HCT116 (cell line): ENCODE measurements around the gene MAPK10. TPM values are rescaled to one million over a fixed set of nuclear protein-coding genes. Genes with fewer than 3 reads are reported as not detected.

Source experiments
- ATAC-seq: fragments of 200-7000 bp; cut with Tn5 transposase; 2 replicates; pipeline ENCODE4 v1.9.1; 2020; ENCODE audit warnings: mild to moderate bottlenecking, moderate library complexity
- BruUV-seq: library from RNA; stranded (reverse); fragments of 400-500 nt; replicated peaks from 2 replicates; lab custom pipeline; 2021; lab: Mats Ljungman, UMichigan
- CTCF ChIA-PET: fragments of 300-600 bp; sonication (Branson Sonifier 250); formaldehyde crosslinking; loops from one replicate; lab custom pipeline; 2021; ENCODE audit warnings: antibody characterized with exemption; lab: Charles Lee
- POLR2A ChIA-PET: fragments of 300-600, 350-600 bp; sonication (Branson Sonifier 250); formaldehyde crosslinking; loops from one replicate; lab custom pipeline; 2021; ENCODE audit warnings: antibody characterized with exemption; lab: Charles Lee
- RAD21 ChIA-PET, 2 experiments: fragments of 300-600 bp; sonication (Branson Sonifier 250); formaldehyde crosslinking; loops; one replicate each; lab custom pipeline; 2023; ENCODE audit warnings: low total read pairs in 2 of 2; ENCODE audit not compliant: uncharacterized antibody in 2 of 2, unreplicated experiment in 2 of 2, low non-redundant PET in 1 of 2; lab: Charles Lee
- DNase-seq: peaks from one replicate; pipeline ENCODE4 v3.0.0-alpha.2; 2010; ENCODE audit warnings: low read depth, low spot score
- H2AFZ ChIP-seq: fragments of 200-600 bp; shearing (Covaris generic), sonication (generic); 2 replicates; pipeline ENCODE4 v1.6.1; 2017; ENCODE audit warnings: low read depth, mixed run types, mixed read lengths, antibody characterized with exemption, low read length; ENCODE audit not compliant: poor library complexity, severe bottlenecking
- H3K27ac ChIP-seq: 2 replicates; pipeline ENCODE4 v1.5.1; 2012; ENCODE audit warnings: low read depth, low read length
- H3K27me3 ChIP-seq: fragments of 200-600 bp; sonication (generic); 2 replicates; pipeline ENCODE4 v1.6.1; 2016; ENCODE audit warnings: mixed run types, low read length, mixed read lengths; ENCODE audit not compliant: insufficient read depth
- H3K36me3 ChIP-seq, 2 experiments: fragments of 200-500 bp in 1 of 2; fragments of 200-600 bp in 1 of 2; sonication (Bioruptor generic) in 1 of 2; sonication (generic) in 1 of 2; 2 replicates each; pipeline versions ENCODE4 v1.5.1 to v1.6.1; 2014 to 2016; ENCODE audit warnings: low read length in 2 of 2, inconsistent platforms in 1 of 2, mixed read lengths in 1 of 2, mixed run types in 1 of 2; ENCODE audit not compliant: insufficient read depth in 2 of 2, control insufficient read depth in 1 of 2
- H3K4me1 ChIP-seq, 2 experiments: fragments of 200-600 bp in 1 of 2; sonication (generic) in 1 of 2; 2 replicates each; pipeline versions ENCODE4 v1.5.1 to v1.6.1; 2012 to 2017; ENCODE audit warnings: low read length in 2 of 2, inconsistent platforms in 1 of 2, mild to moderate bottlenecking in 1 of 2, mixed read lengths in 1 of 2, mixed run types in 1 of 2, moderate library complexity in 1 of 2; ENCODE audit not compliant: insufficient read depth in 2 of 2, control insufficient read depth in 1 of 2
- H3K4me2 ChIP-seq: fragments of 200-600 bp; sonication (generic); 2 replicates; pipeline ENCODE4 v1.6.1; 2017; ENCODE audit warnings: mixed run types, low read length, mixed read lengths
- H3K4me3 ChIP-seq, 2 experiments: fragments of 200-600 bp in 1 of 2; sonication (generic) in 1 of 2; replicated peaks in 1 of 2; 2 replicates each; pipeline ENCODE4 v1.5.1; 2011 to 2016; ENCODE audit warnings: low read length in 2 of 2, control low read depth in 1 of 2, low read depth in 1 of 2, mild to moderate bottlenecking in 1 of 2, mixed read lengths in 1 of 2, mixed run types in 1 of 2
- H3K79me2 ChIP-seq: fragments of 200-600 bp; sonication (generic); 2 replicates; pipeline ENCODE4 v1.6.1; 2017; ENCODE audit warnings: mild to moderate bottlenecking, mixed run types, low read length, moderate library complexity, mixed read lengths; ENCODE audit not compliant: insufficient read depth
- H3K9ac ChIP-seq: fragments of 200-600 bp; sonication (generic); 2 replicates; pipeline ENCODE4 v1.6.1; 2016; ENCODE audit warnings: low read length, mixed read lengths
- H3K9me2 ChIP-seq: fragments of 200-600 bp; sonication (generic), shearing (Covaris generic); 2 replicates; pipeline ENCODE4 v1.6.1; 2017; ENCODE audit warnings: mixed run types, mild to moderate bottlenecking, moderate library complexity; ENCODE audit not compliant: insufficient read depth
- H3K9me3 ChIP-seq, 2 experiments: fragments of 200-500 bp in 1 of 2; fragments of 200-600 bp in 1 of 2; sonication (Bioruptor generic) in 1 of 2; sonication (generic) in 1 of 2; 2 replicates each; pipeline ENCODE4 v1.6.1; 2014 to 2017; ENCODE audit warnings: low read length in 2 of 2, mixed read lengths in 2 of 2, inconsistent platforms in 1 of 2, low read depth in 1 of 2, mild to moderate bottlenecking in 1 of 2, mixed run types in 1 of 2, moderate library complexity in 1 of 2; ENCODE audit not compliant: control insufficient read depth in 1 of 2, insufficient read depth in 1 of 2
- H4K20me1 ChIP-seq: fragments of 200-600 bp; sonication (generic), shearing (Covaris generic); 2 replicates; pipeline ENCODE4 v1.6.1; 2017; ENCODE audit warnings: mixed run types, mild to moderate bottlenecking, moderate library complexity; ENCODE audit not compliant: insufficient read depth
- CTCF ChIP-seq, 3 experiments: fragments of 200-600 bp in 1 of 3; sonication (generic) in 1 of 3; IDR thresholded peaks in 2 of 3; conservative IDR thresholded peaks in 1 of 3; 2 replicates each; pipeline ENCODE4 v1.5.1; 2012 to 2017; ENCODE audit warnings: low read depth in 2 of 3, low read length in 2 of 3, antibody characterized with exemption in 1 of 3, borderline replicate concordance in 1 of 3, control low read depth in 1 of 3, mild to moderate bottlenecking in 1 of 3, mixed read lengths in 1 of 3, mixed run types in 1 of 3, moderate library complexity in 1 of 3; ENCODE audit not compliant: insufficient read depth in 1 of 3
- intact Hi-C: fragments of 100-400 bp; cut with micrococcal nuclease; formaldehyde crosslinking; loops from 2 replicates; pipeline ENCODE4 v1.10.0; 2022
- total RNA-seq: library from RNA; stranded (reverse); gene quantifications from one replicate; pipeline ENCODE4 v1.2.1, GENCODE V29; 2021; ENCODE audit not compliant: unreplicated experiment
- TF ChIP-seq, protein P1 (sequence below): IDR thresholded peaks from 2 replicates; pipeline ENCODE4 v1.6.1; 2012; ENCODE audit warnings: low read depth
- TF ChIP-seq, protein P2 (sequence below): IDR thresholded peaks from 2 replicates; pipeline ENCODE4 v1.6.1; 2012

MAPK10 gene
- total RNA-seq, 1 experiment from 2014 or later, result 0.52 TPM

DNA sequence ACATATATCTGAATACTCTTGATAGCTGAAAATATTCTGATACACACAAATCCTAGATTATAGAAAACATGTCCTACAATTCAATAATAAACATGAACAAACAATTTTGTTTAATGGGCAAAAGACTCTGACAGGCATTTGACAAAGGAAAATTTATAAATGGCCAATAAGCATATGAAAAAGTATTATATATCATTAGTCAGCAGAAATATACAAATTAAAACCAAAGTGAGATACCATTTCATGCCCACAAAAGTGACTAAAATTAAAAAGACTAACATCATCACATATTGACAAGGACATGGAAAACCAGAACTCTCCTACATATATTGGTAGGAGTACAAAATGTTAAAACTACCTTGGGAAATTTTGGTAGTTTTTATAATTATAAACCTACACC, 2.7 kb upstream of the MAPK10 start:
- TF ChIP-seq CTCF (IDR thresholded peaks at IDR 0.05 in 2 of 3, conservative IDR thresholded peaks at IDR 0.05 in 1 of 3; ENCODE audit: borderline replicate concordance in 1 of 3, insufficient read depth in 1 of 3, low read depth in 2 of 3, low read length in 2 of 3), result no peak
- TF ChIP-seq, protein P1, sequence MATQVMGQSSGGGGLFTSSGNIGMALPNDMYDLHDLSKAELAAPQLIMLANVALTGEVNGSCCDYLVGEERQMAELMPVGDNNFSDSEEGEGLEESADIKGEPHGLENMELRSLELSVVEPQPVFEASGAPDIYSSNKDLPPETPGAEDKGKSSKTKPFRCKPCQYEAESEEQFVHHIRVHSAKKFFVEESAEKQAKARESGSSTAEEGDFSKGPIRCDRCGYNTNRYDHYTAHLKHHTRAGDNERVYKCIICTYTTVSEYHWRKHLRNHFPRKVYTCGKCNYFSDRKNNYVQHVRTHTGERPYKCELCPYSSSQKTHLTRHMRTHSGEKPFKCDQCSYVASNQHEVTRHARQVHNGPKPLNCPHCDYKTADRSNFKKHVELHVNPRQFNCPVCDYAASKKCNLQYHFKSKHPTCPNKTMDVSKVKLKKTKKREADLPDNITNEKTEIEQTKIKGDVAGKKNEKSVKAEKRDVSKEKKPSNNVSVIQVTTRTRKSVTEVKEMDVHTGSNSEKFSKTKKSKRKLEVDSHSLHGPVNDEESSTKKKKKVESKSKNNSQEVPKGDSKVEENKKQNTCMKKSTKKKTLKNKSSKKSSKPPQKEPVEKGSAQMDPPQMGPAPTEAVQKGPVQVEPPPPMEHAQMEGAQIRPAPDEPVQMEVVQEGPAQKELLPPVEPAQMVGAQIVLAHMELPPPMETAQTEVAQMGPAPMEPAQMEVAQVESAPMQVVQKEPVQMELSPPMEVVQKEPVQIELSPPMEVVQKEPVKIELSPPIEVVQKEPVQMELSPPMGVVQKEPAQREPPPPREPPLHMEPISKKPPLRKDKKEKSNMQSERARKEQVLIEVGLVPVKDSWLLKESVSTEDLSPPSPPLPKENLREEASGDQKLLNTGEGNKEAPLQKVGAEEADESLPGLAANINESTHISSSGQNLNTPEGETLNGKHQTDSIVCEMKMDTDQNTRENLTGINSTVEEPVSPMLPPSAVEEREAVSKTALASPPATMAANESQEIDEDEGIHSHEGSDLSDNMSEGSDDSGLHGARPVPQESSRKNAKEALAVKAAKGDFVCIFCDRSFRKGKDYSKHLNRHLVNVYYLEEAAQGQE, result no peak
- TF ChIP-seq, protein P2, sequence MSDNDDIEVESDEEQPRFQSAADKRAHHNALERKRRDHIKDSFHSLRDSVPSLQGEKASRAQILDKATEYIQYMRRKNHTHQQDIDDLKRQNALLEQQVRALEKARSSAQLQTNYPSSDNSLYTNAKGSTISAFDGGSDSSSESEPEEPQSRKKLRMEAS, result no peak
- Histone ChIP-seq H3K4me3 (no peak overlapping the region), H3K4me1 (no peaks in the 10 kb centered on the region), H3K9me3 (no peaks in the 10 kb centered on the region), H2AFZ (no peak overlapping the region), H3K79me2 (no peaks in the 10 kb centered on the region), H3K4me2 (no peak overlapping the region), H3K27me3 (no peaks in the 10 kb centered on the region), H4K20me1 (no peaks in the 10 kb centered on the region), H3K36me3 (no peaks in the 10 kb centered on the region), H3K9ac (no peak overlapping the region), H3K9me2 (no peaks in the 10 kb centered on the region), H3K27ac (no peak overlapping the region)
- ChIA-PET CTCF (no interaction called here), RAD21 (no interaction called here), POLR2A (no interaction called here)
- DNase-seq, result no peak
- intact Hi-C loops, result no loop called here
- BruUV-seq, result no TSS peak
- no peak for ATAC-seq
